ENCODE measurements around the gene CSTA.

The CSTA gene

GRCh38 chr3:122312826-122313225 is 12.2 kb upstream of the CSTA start:
- Histone ChIP-seq H3K36me3 (ENCODE audit: insufficient read depth, low read length) (no peaks in the 10 kb centered on the region), H3K4me2 (ENCODE audit: low read depth, low read length, poor library complexity, severe bottlenecking) (peak overlapping the region; percentile 9), H2AFZ (ENCODE audit: low read length) (no peak overlapping the region), H3K79me2 (ENCODE audit: insufficient read depth, low read length) (no peaks in the 10 kb centered on the region), H3K4me1 (ENCODE audit: insufficient read depth, low read length, poor library complexity, severe bottlenecking) (peaks cover 10% of the 10 kb centered on the region), H3K9ac (ENCODE audit: low read depth, low read length, poor library complexity, severe bottlenecking) (no peak overlapping the region), H3F3A (ENCODE audit: low read depth) (no peaks in the 10 kb centered on the region), H3K9me3 (ENCODE audit: insufficient read depth, low read depth, low read length) (no peaks in the 10 kb centered on the region), H3K9me2 (replicated peaks; ENCODE audit: low read depth, low read length) (no peaks in the 10 kb centered on the region), H3K4me3 (ENCODE audit: low read length, poor library complexity, severe bottlenecking) (no peak overlapping the region), H3K27me3 (ENCODE audit: insufficient read depth, low read length, poor library complexity, severe bottlenecking) (peaks cover 50% of the 10 kb centered on the region), H4K20me1 (ENCODE audit: insufficient read depth, low read length, poor library complexity, severe bottlenecking) (no peaks in the 10 kb centered on the region)
- no peak for TF ChIP-seq CTCF (conservative IDR thresholded peaks at IDR 0.05; ENCODE audit: low read length)
- TF ChIP-seq EZH2phosphoT487 (IDR thresholded peaks at IDR 0.05; ENCODE audit: borderline replicate concordance) = peak; percentile 52

GRCh38 chr3:122313281-122313680 is 11.8 kb upstream of the CSTA start:
- no peaks in the 10 kb centered on the region for H3K36me3 ChIP-seq (ENCODE audit: insufficient read depth, low read length)
- no peaks in the 10 kb centered on the region for H3K9me2 ChIP-seq (replicated peaks; ENCODE audit: low read depth, low read length)
- no peaks in the 10 kb centered on the region for H4K20me1 ChIP-seq (ENCODE audit: insufficient read depth, low read length, poor library complexity, severe bottlenecking)
- no peak overlapping the region for H3K9ac ChIP-seq (ENCODE audit: low read depth, low read length, poor library complexity, severe bottlenecking)
- no peaks in the 10 kb centered on the region for H3F3A ChIP-seq (ENCODE audit: low read depth)
- H2AFZ ChIP-seq (ENCODE audit: low read length) = no peak overlapping the region
- H3K4me3 ChIP-seq (ENCODE audit: low read length, poor library complexity, severe bottlenecking) = no peak overlapping the region
- peaks cover 10% of the 10 kb centered on the region for H3K4me1 ChIP-seq (ENCODE audit: insufficient read depth, low read length, poor library complexity, severe bottlenecking)
- H3K27me3 ChIP-seq (ENCODE audit: insufficient read depth, low read length, poor library complexity, severe bottlenecking) = peaks cover 50% of the 10 kb centered on the region
- H3K9me3 ChIP-seq (ENCODE audit: insufficient read depth, low read depth, low read length) = no peaks in the 10 kb centered on the region
- peak overlapping the region; percentile 9 for H3K4me2 ChIP-seq (ENCODE audit: low read depth, low read length, poor library complexity, severe bottlenecking)
- TF ChIP-seq CTCF (conservative IDR thresholded peaks at IDR 0.05; ENCODE audit: low read length) = no peak
- TF ChIP-seq EZH2phosphoT487 (IDR thresholded peaks at IDR 0.05; ENCODE audit: borderline replicate concordance) = no peak
- no peaks in the 10 kb centered on the region for H3K79me2 ChIP-seq (ENCODE audit: insufficient read depth, low read length)

GRCh38 chr3:122314228-122314876 is 10.7 kb upstream of the CSTA start:
- TF ChIP-seq CTCF (conservative IDR thresholded peaks at IDR 0.05; ENCODE audit: low read length) (no peak), EZH2phosphoT487 (IDR thresholded peaks at IDR 0.05; ENCODE audit: borderline replicate concordance) (no peak)
- no peak overlapping the region for H2AFZ ChIP-seq (ENCODE audit: low read length)
- peaks cover 50% of the 10 kb centered on the region for H3K27me3 ChIP-seq (ENCODE audit: insufficient read depth, low read length, poor library complexity, severe bottlenecking)
- no peaks in the 10 kb centered on the region for H3K36me3 ChIP-seq (ENCODE audit: insufficient read depth, low read length)
- H3K4me2 ChIP-seq (ENCODE audit: low read depth, low read length, poor library complexity, severe bottlenecking) = no peak overlapping the region
- H3K79me2 ChIP-seq (ENCODE audit: insufficient read depth, low read length) = no peaks in the 10 kb centered on the region
- no peaks in the 10 kb centered on the region for H4K20me1 ChIP-seq (ENCODE audit: insufficient read depth, low read length, poor library complexity, severe bottlenecking)
- no peaks in the 10 kb centered on the region for H3K9me2 ChIP-seq (replicated peaks; ENCODE audit: low read depth, low read length)
- no peaks in the 10 kb centered on the region for H3K9me3 ChIP-seq (ENCODE audit: insufficient read depth, low read depth, low read length)
- H3F3A ChIP-seq (ENCODE audit: low read depth) = no peaks in the 10 kb centered on the region
- H3K9ac ChIP-seq (ENCODE audit: low read depth, low read length, poor library complexity, severe bottlenecking) = no peak overlapping the region
- no peak overlapping the region for H3K4me3 ChIP-seq (ENCODE audit: low read length, poor library complexity, severe bottlenecking)
- H3K4me1 ChIP-seq (ENCODE audit: insufficient read depth, low read length, poor library complexity, severe bottlenecking) = peaks cover 10% of the 10 kb centered on the region
